Activated T-cell treated with anti-CD3 and anti-CD28 coated beads, Interleukin-2, amount 50 U/mL, for 72 hours (primary cell): ENCODE results near the gene SEC24A. TPM values are rescaled to one million over a fixed set of nuclear protein-coding genes. Genes with fewer than 3 reads are reported as not detected.
"Not testable (repeated sequence)": the region's sequence is repeated elsewhere in the genome, so short reads cannot be mapped to it uniquely, and the experiment has no call there.

Source experiments
- ATAC-seq, 2 donors: fragments of 150-1000 bp; cut with Tn5 transposase; replicated peaks in 1 of 2; 2 replicates each; pipeline ENCODE4 v1.10.0; 2021; ENCODE audit warnings: moderate library complexity in 2 of 2, mild to moderate bottlenecking in 1 of 2
- DNase-seq, 2 donors: peaks; one replicate each; pipeline ENCODE4 v3.0.0; 2021 to 2022; ENCODE audit warnings: mixed read lengths in 1 of 2
- H3K27ac Mint-ChIP-seq: one replicate; pipeline ENCODE4 v1.8.0; 2022; ENCODE audit warnings: mild to moderate bottlenecking, moderate library complexity, mixed read lengths
- H3K27me3 Mint-ChIP-seq: one replicate; pipeline ENCODE4 v1.8.0; 2022; ENCODE audit warnings: low read depth, mixed read lengths
- H3K36me3 Mint-ChIP-seq, 2 donors: one replicate each; pipeline ENCODE4 v1.8.0; 2022; ENCODE audit warnings: mixed read lengths in 2 of 2, mild to moderate bottlenecking in 1 of 2; ENCODE audit not compliant: insufficient read depth in 2 of 2
- H3K4me1 Mint-ChIP-seq: one replicate; pipeline ENCODE4 v1.8.0; 2022; ENCODE audit warnings: low read depth, mixed read lengths
- H3K4me3 Mint-ChIP-seq, 2 donors: one replicate each; pipeline ENCODE4 v1.8.0; 2022; ENCODE audit warnings: mild to moderate bottlenecking in 2 of 2, mixed read lengths in 2 of 2, moderate library complexity in 2 of 2
- H3K9me3 Mint-ChIP-seq, 2 donors: one replicate each; pipeline ENCODE4 v1.8.0; 2022; ENCODE audit warnings: mixed read lengths in 2 of 2
- total RNA-seq, 2 donors: library from RNA; stranded (reverse); gene quantifications; one replicate each; pipeline ENCODE4 v1.2.3, GENCODE V29; 2022

Gene SEC24A
- total RNA-seq, 2 donors from 2014 or later, result 32.0 to 49.5 TPM

GRCh38 chr5:134738133-134738962, 89.8 kb downstream of the SEC24A start, which contains the start of gene CAMLG:
Gene CAMLG, plus strand, starts transcription at chr5:134738548. Its CDS starts 73 bp downstream, at chr5:134738621.
- peak within 1 kb of the TSS; percentile 89 to 99 for H3K4me3 Mint-ChIP-seq
- no peaks in the 10 kb centered on the region for H3K9me3 Mint-ChIP-seq
- H3K4me1 Mint-ChIP-seq, result peaks cover 45% of the 10 kb centered on the region
- ATAC-seq (peak; percentile 97 to 98), DNase-seq (peak; percentile 98 to 99)
- H3K27ac Mint-ChIP-seq, result peak within 1 kb of the TSS; percentile 86
- H3K27me3 Mint-ChIP-seq, result no peaks in the 10 kb centered on the region
- H3K36me3 Mint-ChIP-seq, result peaks cover 6 to 10% of the 10 kb centered on the region in 2 donors

- ATAC-seq (peak; percentile 20 to 22), DNase-seq (peak; percentile 17 to 42)
- H3K4me3 Mint-ChIP-seq, result peak overlapping the region; percentile 89 to 99
- peak overlapping the region; percentile 86 for H3K27ac Mint-ChIP-seq
- no peaks in the 10 kb centered on the region for H3K27me3 Mint-ChIP-seq
- H3K36me3 Mint-ChIP-seq, result peaks cover 6 to 10% of the 10 kb centered on the region in 2 donors
- peaks cover 45% of the 10 kb centered on the region for H3K4me1 Mint-ChIP-seq
- no peaks in the 10 kb centered on the region for H3K9me3 Mint-ChIP-seq
These were observed 90.5 kb downstream of the SEC24A start for GRCh38 chr5:134738963-134739661.

- no peak for ATAC-seq
- peaks cover 6 to 13% of the 10 kb centered on the region in 2 donors for H3K36me3 Mint-ChIP-seq
- no peaks in the 10 kb centered on the region for H3K9me3 Mint-ChIP-seq
- no peak overlapping the region for H3K4me3 Mint-ChIP-seq
- no peak for DNase-seq
- H3K27ac Mint-ChIP-seq, result no peak overlapping the region
- peaks cover 41% of the 10 kb centered on the region for H3K4me1 Mint-ChIP-seq
- no peaks in the 10 kb centered on the region for H3K27me3 Mint-ChIP-seq
These were observed 92.5 kb downstream of the SEC24A start for GRCh38 chr5:134741052-134741451.

GRCh38 chr5:134742134-134742533, 93.5 kb downstream of the SEC24A start:
- H3K9me3 Mint-ChIP-seq, result no peaks in the 10 kb centered on the region
- DNase-seq (no peak), ATAC-seq (no peak)
- no peaks in the 10 kb centered on the region for H3K27me3 Mint-ChIP-seq
- H3K4me3 Mint-ChIP-seq, result no peak overlapping the region
- H3K36me3 Mint-ChIP-seq, result peaks cover 6 to 13% of the 10 kb centered on the region in 2 donors
- peaks cover 41% of the 10 kb centered on the region for H3K4me1 Mint-ChIP-seq
- no peak overlapping the region for H3K27ac Mint-ChIP-seq

DNA sequence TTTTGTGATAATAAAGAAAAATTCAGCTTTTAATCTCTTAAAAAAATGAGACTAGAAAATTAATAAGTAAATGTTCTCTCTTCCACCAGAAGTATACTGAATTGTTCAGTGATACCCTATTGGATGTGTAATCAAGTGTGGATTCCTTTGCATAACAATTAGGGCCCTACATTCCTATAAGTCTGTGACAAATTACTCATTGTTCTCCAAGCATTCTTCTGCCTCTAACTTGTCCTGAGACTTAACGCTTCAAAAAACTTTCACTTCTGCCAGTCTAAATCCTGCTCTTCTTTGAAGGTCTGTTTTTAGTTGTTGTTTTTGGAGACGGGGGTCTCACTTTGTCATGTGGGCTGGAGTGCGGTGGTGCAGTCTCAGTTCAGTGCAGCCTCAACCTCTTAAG, 100.8 kb downstream of the SEC24A start:
- Mint-ChIP-seq H3K4me1 (no peaks in the 10 kb centered on the region), H3K4me3 (no peak overlapping the region), H3K27ac (no peak overlapping the region), H3K9me3 (no peaks in the 10 kb centered on the region), H3K27me3 (no peaks in the 10 kb centered on the region), H3K36me3 (peaks cover 0 to 2% of the 10 kb centered on the region in 2 donors)
- DNase-seq (no peak), ATAC-seq (no peak)

GRCh38 chr5:134758176-134758503, 109.6 kb downstream of the SEC24A start:
- H3K36me3 Mint-ChIP-seq, result peaks cover 1 to 6% of the 10 kb centered on the region in 2 donors
- H3K9me3 Mint-ChIP-seq, result no peaks in the 10 kb centered on the region
- H3K27ac Mint-ChIP-seq, result peak overlapping the region; percentile 95
- H3K4me3 Mint-ChIP-seq, result peak overlapping the region; percentile 100
- ATAC-seq (peak in 1 of 2 donors; percentile 43), DNase-seq (no peak)
- peaks cover 45% of the 10 kb centered on the region for H3K4me1 Mint-ChIP-seq
- no peaks in the 10 kb centered on the region for H3K27me3 Mint-ChIP-seq

GRCh38 chr5:134758504-134759341, 110.1 kb downstream of the SEC24A start, which contains the start of gene DDX46:
Gene DDX46, plus strand, starts transcription at chr5:134758779. Its CDS starts 160 bp downstream, at chr5:134758939.
- Mint-ChIP-seq H3K27ac (peak within 1 kb of the TSS; percentile 95), H3K4me3 (peak within 1 kb of the TSS; percentile 100), H3K36me3 (peaks cover 1 to 9% of the 10 kb centered on the region in 2 donors), H3K27me3 (no peaks in the 10 kb centered on the region), H3K4me1 (peaks cover 45% of the 10 kb centered on the region), H3K9me3 (no peaks in the 10 kb centered on the region)
- peak; percentile 96 to 97 for DNase-seq
- ATAC-seq, result peak; percentile 98

DNA sequence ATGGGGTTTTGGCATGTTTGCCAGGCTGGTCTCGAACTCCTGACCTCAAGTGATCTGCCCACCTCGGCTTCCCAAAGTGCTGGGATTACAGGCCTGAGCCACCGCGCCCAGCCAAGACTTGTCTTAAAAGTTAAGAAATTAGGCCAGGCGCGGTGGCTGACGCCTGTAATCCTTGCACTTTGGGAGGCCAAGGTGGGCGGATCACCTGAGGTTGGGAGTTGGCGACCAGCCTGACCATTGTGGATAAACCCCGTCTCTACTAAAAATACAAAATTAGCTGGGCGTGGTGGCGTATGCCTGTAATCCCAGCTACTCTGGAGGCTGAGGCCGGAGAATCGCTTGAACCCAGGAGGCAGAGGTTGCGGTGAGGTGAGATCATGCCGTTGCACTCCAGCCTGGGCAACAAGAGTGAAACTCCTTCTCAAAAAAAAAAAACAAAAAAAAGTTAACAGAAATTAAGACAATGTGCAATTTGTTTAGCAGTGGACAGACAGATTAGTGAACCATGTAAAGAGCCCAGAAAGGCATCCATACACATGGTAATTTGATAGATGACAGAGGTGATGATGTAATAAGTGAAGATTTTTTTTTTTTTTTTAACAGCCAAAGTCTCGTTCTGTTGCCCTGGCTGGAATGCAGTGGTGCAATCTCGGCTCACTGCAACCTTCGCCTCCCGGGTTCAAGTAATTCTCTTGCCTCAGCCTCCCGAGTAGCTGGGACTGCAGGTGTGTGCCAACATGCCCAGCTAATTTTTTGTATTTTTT, 119.1 kb downstream of the SEC24A start:
- not testable (repeated sequence) for H3K27me3 Mint-ChIP-seq, ATAC-seq, H3K27ac Mint-ChIP-seq, H3K4me3 Mint-ChIP-seq, DNase-seq, H3K4me1 Mint-ChIP-seq, H3K9me3 Mint-ChIP-seq
- peaks cover 5 to 21% of the 10 kb centered on the region in 2 donors for H3K36me3 Mint-ChIP-seq

DNA sequence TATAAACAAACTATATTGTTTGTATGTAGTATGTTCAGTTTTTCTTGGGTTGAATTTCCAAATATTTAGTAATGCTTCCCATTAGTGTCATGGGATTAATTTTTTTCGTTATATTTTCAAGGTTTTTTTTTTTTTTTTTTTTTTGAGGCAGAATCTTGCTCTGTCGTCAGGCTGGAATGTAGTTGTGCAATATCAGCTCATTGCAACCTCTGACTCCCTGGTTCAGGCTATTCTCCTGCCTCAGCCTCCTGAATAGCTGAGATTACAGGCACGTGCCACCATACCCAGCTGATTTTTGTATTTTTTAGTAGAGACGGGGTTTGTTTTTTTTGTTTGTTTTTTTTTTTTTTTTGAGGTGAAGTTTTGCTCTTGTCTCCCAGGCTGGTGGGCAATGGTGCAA, 120.6 kb downstream of the SEC24A start:
- H3K9me3 Mint-ChIP-seq, result no peaks in the 10 kb centered on the region
- peaks cover 5 to 23% of the 10 kb centered on the region in 2 donors for H3K36me3 Mint-ChIP-seq
- no peak overlapping the region for H3K27ac Mint-ChIP-seq
- DNase-seq (no peak), ATAC-seq (no peak)
- H3K27me3 Mint-ChIP-seq, result no peaks in the 10 kb centered on the region
- no peak overlapping the region for H3K4me3 Mint-ChIP-seq
- H3K4me1 Mint-ChIP-seq, result no peaks in the 10 kb centered on the region

GRCh38 chr5:134772461-134773125, 124.0 kb downstream of the SEC24A start:
- H3K27ac Mint-ChIP-seq, result no peak overlapping the region
- no peak for DNase-seq
- H3K4me1 Mint-ChIP-seq, result no peaks in the 10 kb centered on the region
- H3K9me3 Mint-ChIP-seq, result no peaks in the 10 kb centered on the region
- no peak overlapping the region for H3K4me3 Mint-ChIP-seq
- H3K36me3 Mint-ChIP-seq, result peaks cover 10 to 28% of the 10 kb centered on the region in 2 donors
- no peak for ATAC-seq
- no peaks in the 10 kb centered on the region for H3K27me3 Mint-ChIP-seq

DNA sequence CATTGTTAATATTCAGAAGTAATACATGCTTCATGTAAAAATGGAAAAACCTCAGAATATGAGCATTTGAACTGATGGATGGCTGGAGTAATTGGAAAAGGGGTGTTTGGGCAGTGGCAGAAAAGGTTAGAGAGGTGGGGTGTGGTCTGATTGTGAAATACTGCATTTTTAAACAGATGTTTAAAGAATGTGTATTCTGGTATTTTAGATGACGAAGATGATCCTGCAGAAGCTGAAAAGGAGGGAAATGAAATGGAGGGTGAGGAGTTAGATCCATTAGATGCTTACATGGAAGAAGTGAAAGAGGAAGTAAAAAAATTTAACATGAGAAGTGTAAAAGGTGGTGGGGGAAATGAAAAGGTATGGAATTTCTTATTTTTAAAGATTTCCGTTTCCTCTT, 128.8 kb downstream of the SEC24A start:
- Mint-ChIP-seq H3K4me1 (no peaks in the 10 kb centered on the region), H3K9me3 (no peaks in the 10 kb centered on the region), H3K27ac (no peak overlapping the region), H3K4me3 (no peak overlapping the region), H3K27me3 (no peaks in the 10 kb centered on the region), H3K36me3 (peaks cover 6 to 36% of the 10 kb centered on the region in 2 donors)
- ATAC-seq, result no peak
- DNase-seq, result no peak
